GM11168 (cell line): ENCODE results near the gene TIAM2.
"Not testable (repeated sequence)": the region's sequence is repeated elsewhere in the genome, so short reads cannot be mapped to it uniquely, and the experiment has no call there.

Experiments used
- in situ Hi-C: fragments of 300-500 bp; cut with MboI; formaldehyde crosslinking; loops from one replicate; pipeline ENCODE4 v1.12.0; 2022; ENCODE audit warnings: low sequenced_read_pairs; ENCODE audit not compliant: unreplicated experiment

Gene TIAM2

GRCh38 chr6:155183095-155183494 is 188.0 kb downstream of the TIAM2 start:
- in situ Hi-C loops = no loop called here

GRCh38 chr6:155185041-155185440 is 189.9 kb downstream of the TIAM2 start:
- in situ Hi-C loops = not testable (repeated sequence)

DNA sequence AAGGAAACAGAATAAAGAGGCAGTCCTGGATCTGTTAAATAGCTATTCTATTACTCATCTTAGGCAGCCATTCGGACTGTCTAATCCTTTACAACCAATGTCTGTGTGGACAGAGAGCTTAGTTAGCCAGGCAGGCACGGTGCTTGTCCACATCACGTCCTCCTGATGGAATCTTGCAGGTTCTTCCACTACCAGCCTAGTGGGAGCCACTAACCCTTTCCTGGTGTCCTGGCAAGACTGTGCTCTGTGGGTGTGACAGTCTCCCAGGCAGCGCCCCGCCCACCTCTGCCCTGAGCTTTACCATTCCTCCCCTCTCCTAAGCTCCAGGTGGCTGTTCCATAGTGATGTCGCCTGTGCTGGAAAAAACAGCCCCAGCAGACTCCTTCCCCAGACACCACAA is 190.4 kb downstream of the TIAM2 start:
- in situ Hi-C loops = no loop called here

DNA sequence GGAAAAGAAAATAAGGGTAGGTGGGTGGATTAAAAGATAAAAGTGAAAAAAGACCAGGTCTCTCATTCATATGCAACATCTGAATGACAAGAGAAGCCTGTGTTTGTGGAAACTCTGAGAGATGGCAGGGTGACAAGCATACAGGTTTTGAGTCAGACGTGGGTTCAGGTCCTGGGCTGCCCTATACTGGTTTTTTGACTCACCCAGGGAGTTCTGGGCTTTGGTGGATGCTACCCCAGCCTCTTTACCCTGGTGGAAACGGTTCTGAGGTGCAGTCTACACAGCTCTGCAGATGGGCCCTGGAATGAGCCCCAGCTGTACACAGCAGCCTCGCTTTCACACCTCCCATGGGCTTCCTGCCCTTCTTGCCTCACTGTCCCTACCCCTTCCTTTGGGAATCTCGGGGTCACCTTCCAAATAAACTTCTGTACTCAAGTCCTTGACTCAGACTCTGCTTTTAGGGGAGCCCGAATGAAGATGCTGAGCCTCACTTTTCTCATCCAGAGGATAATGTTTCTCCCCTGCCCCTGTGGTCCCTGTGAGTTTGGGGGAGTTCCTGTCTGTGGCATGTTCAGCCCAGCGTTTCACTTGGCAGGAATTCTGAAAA is 191.0 kb downstream of the TIAM2 start:
- in situ Hi-C loops = no loop called here

- in situ Hi-C loops = no loop called here
Observed at GRCh38 chr6:155187106-155187505, 192.0 kb downstream of the TIAM2 start.

- in situ Hi-C loops = no loop called here
Observed at GRCh38 chr6:155187994-155188706, 193.0 kb downstream of the TIAM2 start.

DNA sequence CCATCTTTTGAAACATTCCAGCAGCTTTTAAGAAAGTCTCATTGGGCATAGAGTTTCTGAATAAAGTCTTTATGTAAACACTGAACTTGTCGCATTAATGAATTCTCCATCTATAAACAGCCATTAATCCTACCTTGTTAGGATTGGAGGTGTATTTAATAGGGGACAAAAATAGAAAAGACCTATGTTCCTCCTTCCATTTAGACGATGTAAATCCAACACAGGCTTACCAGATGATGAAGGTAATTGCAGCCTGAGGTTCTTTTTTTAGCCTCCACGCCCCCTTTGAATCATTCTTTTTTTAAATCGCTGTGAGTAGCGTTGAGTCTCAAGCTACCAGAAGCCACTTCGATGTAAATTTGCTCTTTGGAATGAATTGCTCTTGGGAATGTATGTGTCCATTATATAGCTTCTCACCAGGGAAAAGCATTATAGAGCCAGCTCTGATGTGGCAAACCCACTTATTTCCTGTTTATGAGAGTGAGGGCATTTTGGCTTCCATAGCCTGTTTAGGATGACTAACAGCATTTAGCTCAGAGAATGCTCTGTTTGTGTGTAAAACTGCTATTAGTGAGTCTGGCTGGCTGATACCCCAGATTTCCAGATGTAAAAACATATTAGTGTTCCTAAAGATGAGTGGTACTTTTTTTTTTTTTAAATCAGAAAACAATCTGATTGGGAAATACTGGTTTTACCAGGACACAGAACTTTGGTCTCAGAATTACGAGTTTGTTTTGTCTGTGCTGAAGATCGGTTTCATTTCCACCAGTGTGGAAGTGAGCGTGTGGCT is 193.8 kb downstream of the TIAM2 start:
- in situ Hi-C loops = no loop called here

GRCh38 chr6:155190677-155191076 is 195.6 kb downstream of the TIAM2 start:
- in situ Hi-C loops = no loop called here

DNA sequence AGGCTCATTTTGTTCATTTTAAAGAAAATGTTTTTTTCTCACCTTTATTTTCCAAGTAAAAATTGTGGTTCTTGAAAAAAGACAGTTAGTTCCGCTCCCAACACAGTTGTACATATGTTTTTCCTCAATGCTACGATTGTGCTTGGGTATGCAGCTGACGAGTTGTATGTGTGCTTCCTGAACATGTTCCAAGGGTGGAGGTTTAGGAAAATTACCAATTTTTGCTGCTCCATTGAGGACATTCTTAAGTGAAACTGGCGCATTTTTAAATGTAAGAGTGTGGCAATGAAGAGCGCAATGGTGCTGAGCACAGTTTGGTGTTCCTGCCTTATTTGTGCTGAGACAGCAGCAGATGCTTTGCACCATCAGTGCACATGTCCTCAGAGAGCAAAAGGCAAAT is 198.4 kb downstream of the TIAM2 start:
- in situ Hi-C loops = no loop called here

DNA sequence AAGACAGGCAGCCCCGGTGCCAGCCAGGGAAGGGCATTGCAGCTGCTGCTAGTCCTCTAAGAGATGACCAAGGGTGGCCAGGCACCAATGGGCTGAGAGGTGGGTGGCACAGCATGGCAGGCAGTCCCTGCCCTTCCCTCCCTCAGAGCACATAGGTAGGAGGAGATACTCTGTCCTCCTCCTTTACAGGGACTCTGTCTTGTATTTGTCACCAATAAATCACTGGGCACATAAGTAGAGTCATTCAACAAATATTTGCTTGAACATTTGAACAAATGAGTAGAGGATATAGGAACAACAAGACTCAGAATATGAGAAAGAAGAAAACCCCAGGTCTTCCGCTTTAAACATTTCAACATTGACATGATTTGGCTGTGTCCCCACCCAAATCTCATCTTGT is 199.3 kb downstream of the TIAM2 start:
- in situ Hi-C loops = no loop called here

DNA sequence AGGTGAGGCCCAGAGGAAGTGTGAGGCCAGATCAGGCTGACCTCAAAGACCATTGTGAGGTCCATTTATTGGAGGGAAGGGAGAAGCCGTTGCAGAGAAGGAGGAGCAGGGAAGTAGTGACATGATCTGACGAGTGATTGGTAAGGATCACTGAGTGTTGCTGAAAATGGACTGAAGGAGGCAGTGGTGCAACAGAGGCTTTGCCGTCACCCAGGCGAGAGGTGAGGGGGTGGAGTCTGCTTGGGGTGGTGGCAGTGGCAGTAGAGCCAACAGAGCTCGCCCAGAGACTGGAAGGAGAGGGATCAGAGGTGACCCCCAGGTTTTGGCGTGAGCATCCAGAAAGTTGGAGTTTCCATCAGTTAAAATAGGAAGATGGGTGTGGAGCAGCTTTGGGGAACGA is 200.8 kb downstream of the TIAM2 start:
- in situ Hi-C loops = no loop called here

GRCh38 chr6:155196911-155197310 is 201.8 kb downstream of the TIAM2 start:
- in situ Hi-C loops = no loop called here

DNA sequence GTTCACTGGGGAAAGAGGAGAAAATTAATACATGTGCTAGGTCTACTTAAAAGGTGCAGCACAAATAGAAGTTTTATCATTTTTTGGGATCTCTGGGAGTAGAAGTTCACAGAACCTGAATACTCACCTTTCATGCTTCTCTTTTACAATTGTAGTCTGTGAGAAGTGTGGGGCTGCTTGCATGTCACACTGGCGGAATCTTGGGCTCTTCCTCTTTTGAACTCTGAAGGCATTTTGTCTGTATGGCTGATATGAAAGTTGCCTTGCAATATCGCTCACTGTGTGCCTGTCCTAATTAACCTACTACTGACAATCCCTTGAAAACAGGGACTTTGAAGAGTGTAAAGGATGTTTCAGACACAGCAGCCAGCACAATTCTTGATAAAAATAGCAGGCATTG is 202.8 kb downstream of the TIAM2 start:
- in situ Hi-C loops = no loop called here

- in situ Hi-C loops = no loop called here
Observed at GRCh38 chr6:155200012-155200411, 204.9 kb downstream of the TIAM2 start.

DNA sequence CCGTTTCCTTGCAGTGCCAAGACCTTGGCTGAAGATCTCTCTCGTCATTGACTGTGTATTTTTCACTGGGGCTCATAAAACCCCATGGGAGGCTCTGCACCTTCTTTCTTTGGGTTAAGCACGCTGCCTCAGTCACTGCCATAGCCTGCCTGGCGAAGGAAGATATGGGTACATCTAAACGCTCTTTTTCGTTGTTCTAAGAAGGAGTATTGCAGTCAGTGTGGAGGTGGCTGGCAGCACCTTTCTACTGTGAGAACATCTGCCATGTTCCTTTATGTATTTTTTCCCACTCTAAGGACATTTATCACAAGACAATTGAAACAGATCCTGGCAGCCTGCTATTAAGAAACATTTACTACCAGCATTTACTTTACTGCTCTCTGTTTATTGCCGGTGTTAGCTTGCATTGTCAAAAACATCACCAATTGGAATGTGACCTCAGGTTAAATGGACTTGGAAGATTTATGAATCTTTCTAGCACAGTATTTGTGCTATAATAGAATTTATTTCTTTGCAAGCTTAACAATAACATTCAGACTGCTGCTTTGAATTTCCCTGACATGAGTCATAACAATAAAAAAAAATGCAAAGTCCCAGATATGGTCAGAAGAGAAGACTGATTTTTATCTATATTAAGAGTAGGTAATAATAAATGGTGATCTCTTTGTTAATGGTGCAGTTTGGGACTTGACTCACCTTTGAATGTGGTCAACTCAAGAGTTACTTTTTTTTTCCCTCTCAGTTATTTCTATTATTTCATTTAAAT is 206.5 kb downstream of the TIAM2 start:
- in situ Hi-C loops = no loop called here

- in situ Hi-C loops = no loop called here
Observed at GRCh38 chr6:155207223-155207622, 212.1 kb downstream of the TIAM2 start.

DNA sequence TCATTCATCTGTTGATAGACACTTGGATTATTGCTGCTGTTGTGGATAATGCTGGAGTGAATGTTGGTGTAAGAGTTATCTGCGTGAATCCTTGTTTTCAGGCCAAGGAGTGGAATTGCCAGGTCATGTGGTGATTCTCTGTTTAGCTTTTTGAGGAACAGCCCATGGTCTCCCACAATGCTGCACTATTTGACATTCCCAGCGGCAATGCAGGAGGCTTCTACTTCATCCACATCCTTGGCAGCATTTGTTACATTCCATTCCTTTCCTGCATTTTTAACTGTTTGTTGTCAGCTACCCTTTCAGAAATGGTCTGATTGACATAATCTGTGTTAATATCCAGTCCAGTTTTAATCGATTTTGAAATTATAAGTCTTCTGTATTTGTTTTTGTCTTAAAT is 217.0 kb downstream of the TIAM2 start:
- in situ Hi-C loops = no loop called here

DNA sequence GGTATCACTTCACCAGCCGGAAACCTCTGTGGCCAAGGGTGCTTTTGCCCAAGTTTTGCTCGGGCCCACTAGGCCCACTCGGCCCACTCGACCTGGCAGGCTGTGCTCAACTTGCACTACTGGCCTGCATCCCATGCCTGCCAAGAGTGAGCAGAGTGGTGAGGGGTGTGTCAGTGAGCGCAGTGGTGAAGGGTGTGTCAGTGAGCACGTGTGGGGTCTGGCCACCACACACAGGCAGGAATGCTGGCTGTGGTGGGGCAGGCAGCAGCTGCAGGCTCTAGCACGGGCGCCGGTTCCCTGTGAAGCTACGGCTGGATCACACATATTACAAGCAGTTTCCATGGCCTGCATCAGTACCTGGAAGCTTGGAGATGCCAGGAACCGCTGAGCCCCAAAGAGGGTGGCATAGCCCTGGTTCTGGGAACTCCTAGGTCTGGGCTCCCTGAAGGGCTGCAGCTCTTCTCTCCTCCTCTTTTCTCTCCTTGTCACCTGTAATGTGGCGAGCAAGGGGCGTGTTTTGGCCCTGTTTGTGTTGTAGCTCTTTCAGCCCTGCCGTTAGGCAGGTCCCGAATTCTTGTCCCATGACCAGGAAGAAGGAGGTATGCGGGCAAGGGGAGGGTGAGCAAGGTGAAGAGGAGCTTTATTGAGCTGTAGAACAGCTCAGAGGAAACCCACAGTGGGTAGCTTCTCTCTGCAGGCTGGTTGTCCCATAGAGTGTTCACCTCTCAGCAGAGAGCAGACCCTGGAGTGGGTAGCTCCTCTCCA is 217.7 kb downstream of the TIAM2 start:
- in situ Hi-C loops = no loop called here

- in situ Hi-C loops = no loop called here
Observed at GRCh38 chr6:155213611-155214372, 218.7 kb downstream of the TIAM2 start.
